Muscle of leg (tissue), 11 donors: ENCODE data around the gene PSME3IP1. TPM values are rescaled to one million over a fixed set of nuclear protein-coding genes. Genes with fewer than 3 reads are reported as not detected.

Experiments
- DNase-seq: peaks from one replicate; pipeline ENCODE4 v3.0.0; 2013
- H3K27ac ChIP-seq: one replicate; pipeline ENCODE4 v1.5.1; 2013; ENCODE audit warnings: mild to moderate bottlenecking, low read length, control low read depth
- H3K27me3 ChIP-seq: one replicate; pipeline ENCODE4 v1.6.1; 2013; ENCODE audit warnings: low read length; ENCODE audit not compliant: control insufficient read depth, insufficient read depth
- H3K36me3 ChIP-seq: one replicate; pipeline ENCODE4 v1.6.1; 2013; ENCODE audit warnings: low read length; ENCODE audit not compliant: control insufficient read depth, insufficient read depth
- H3K4me1 ChIP-seq: one replicate; pipeline ENCODE4 v1.6.1; 2013; ENCODE audit warnings: low read length; ENCODE audit not compliant: control insufficient read depth, insufficient read depth
- H3K4me3 ChIP-seq: one replicate; pipeline ENCODE4 v1.5.1; 2013; ENCODE audit warnings: low read length, control low read depth
- H3K9me3 ChIP-seq: replicated peaks from 2 replicates; pipeline ENCODE4 v1.6.1; 2013; ENCODE audit warnings: low read depth, low read length; ENCODE audit not compliant: control insufficient read depth
- WGBS: methylation state at CpG from one replicate; pipeline ENCODE4 v1.1.5; 2013; ENCODE audit warnings: missing lambda C conversion rate; ENCODE audit not compliant: insufficient coverage; 5-methylcytosine and 5-hydroxymethylcytosine counted together
- polyA plus RNA-seq, 8 donors: library from polyadenylated mRNA; unstranded; fragments of 120-200 nt; gene quantifications; one replicate each; pipeline versions ENCODE4 v1.2.1 to v1.2.3, GENCODE V29; 2013; ENCODE audit warnings: inconsistent platforms in 1 of 8, low replicate concordance in 1 of 8; ENCODE audit not compliant: insufficient read length in 8 of 8, insufficient read depth in 1 of 8
- total RNA-seq: library from RNA; stranded (reverse); fragments of 120-200 nt; gene quantifications from one replicate; pipeline ENCODE4 v1.2.4, GENCODE V29; 2013

PSME3IP1 gene
- total and polyA plus RNA-seq, 9 donors: 40.9 to 64.2 (median 56.4) TPM

DNA sequence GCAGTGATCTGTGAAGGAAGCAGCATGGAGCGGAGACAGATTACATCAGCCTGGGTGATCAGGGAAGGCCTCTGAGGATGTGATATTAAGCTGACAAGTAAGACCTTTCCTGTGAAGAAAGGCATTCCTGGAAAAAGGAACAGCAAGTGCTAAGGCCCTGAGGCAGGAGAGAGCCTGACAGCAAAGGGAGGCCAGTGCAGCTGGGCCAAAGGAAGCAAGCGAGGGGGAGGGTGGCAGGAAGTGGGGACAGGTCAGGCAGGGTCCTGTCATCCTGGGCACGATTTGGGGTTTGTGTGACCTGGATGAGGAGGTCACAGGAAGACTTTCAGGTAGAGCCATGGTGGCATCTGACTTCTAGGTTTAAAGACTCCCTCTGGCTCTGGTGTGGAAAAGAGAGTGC is 81.1 kb downstream of the PSME3IP1 start:
- H3K27ac ChIP-seq: no peak overlapping the region
- DNase-seq: no peak
- 68% methylated on average over 3 of the region's 3 CpGs for WGBS

GRCh38 chr16:57102888-57103851 is 82.7 kb downstream of the PSME3IP1 start:
- no peak overlapping the region for H3K4me3 ChIP-seq
- no peaks in the 10 kb centered on the region for H3K36me3 ChIP-seq
- no peak overlapping the region for H3K27ac ChIP-seq
- H3K27me3 ChIP-seq: no peaks in the 10 kb centered on the region
- peaks cover 2% of the 10 kb centered on the region for H3K4me1 ChIP-seq
- no peaks in the 10 kb centered on the region for H3K9me3 ChIP-seq
- 56% methylated on average over 14 of the region's 16 CpGs for WGBS
- no peak for DNase-seq

More for the DNA sequence above, 81.1 kb downstream of the PSME3IP1 start:
- no peaks in the 10 kb centered on the region for H3K36me3 ChIP-seq
- H3K27me3 ChIP-seq: no peaks in the 10 kb centered on the region
- H3K4me1 ChIP-seq: peaks cover 2% of the 10 kb centered on the region
- H3K9me3 ChIP-seq: no peaks in the 10 kb centered on the region
- H3K4me3 ChIP-seq: no peak overlapping the region

Other genes with a start within 250 kb of the PSME3IP1 start
- 4.7 TPM for gene CETP, start 224.1 kb downstream of the PSME3IP1 start, total RNA-seq
- 1 to 10 TPM; 5.6 to 9.6 (median 7.0) TPM for gene CETP, start 224.1 kb downstream of the PSME3IP1 start, polyA plus RNA-seq
- gene NLRC5, start 196.5 kb downstream of the PSME3IP1 start, total RNA-seq: 3.2 TPM
- 1 to 10 TPM; 3.8 to 5.3 (median 4.4) TPM for gene NLRC5, start 196.5 kb downstream of the PSME3IP1 start, polyA plus RNA-seq
- 14.8 TPM for gene CPNE2, start 93.5 kb downstream of the PSME3IP1 start, total RNA-seq
- 10 to 100 TPM; 20.9 to 34.2 (median 28.8) TPM for gene CPNE2, start 93.5 kb downstream of the PSME3IP1 start, polyA plus RNA-seq
- gene RSPRY1, start 290 bp upstream of the PSME3IP1 start, total RNA-seq: 30.1 TPM
- 10 to 100 TPM; 18.9 to 33.6 (median 24.0) TPM for gene RSPRY1, start 290 bp upstream of the PSME3IP1 start, polyA plus RNA-seq
- gene ARL2BP, start 59.2 kb upstream of the PSME3IP1 start, total RNA-seq: 43.5 TPM
- 10 to 100 TPM; 38.4 to 59.4 (median 46.2) TPM for gene ARL2BP, start 59.2 kb upstream of the PSME3IP1 start, polyA plus RNA-seq
- gene PLLP, start 98.6 kb upstream of the PSME3IP1 start, total RNA-seq: 0.40 TPM
- gene PLLP, start 98.6 kb upstream of the PSME3IP1 start, polyA plus RNA-seq: 1 to 10 TPM; 1.0 to 9.6 (median 2.1) TPM
- not detected for gene CCL22, start 172.7 kb upstream of the PSME3IP1 start, total RNA-seq
- gene CCL22, start 172.7 kb upstream of the PSME3IP1 start, polyA plus RNA-seq: under 1 TPM in 4 of 8 donors, not detected in 4; 0.06 to 0.19 (median 0.10) TPM
- 2.5 TPM for gene CX3CL1, start 186.5 kb upstream of the PSME3IP1 start, total RNA-seq
- 1 to 10 TPM; 2.9 to 7.0 (median 5.1) TPM for gene CX3CL1, start 186.5 kb upstream of the PSME3IP1 start, polyA plus RNA-seq
- gene CCL17, start 218.7 kb upstream of the PSME3IP1 start, total RNA-seq: not detected
- gene CCL17, start 218.7 kb upstream of the PSME3IP1 start, polyA plus RNA-seq: not detected